Neural cell (in vitro differentiated cells): ENCODE results near the gene LRRC45. TPM values are rescaled to one million over a fixed set of nuclear protein-coding genes. Genes with fewer than 3 reads are reported as not detected.

Experiments
- H2AFZ ChIP-seq: fragments of 200-600, 300-800 bp; sonication (generic), shearing (Covaris generic); 2 replicates; pipeline ENCODE4 v1.6.0; 2014; ENCODE audit warnings: low read depth, mild to moderate bottlenecking, antibody characterized with exemption, low read length, moderate library complexity
- H3F3A ChIP-seq: fragments of 200-600 bp; shearing (Covaris generic); 2 replicates; pipeline ENCODE4 v1.6.1; 2016; ENCODE audit warnings: mild to moderate bottlenecking, moderate library complexity, mixed read lengths, antibody characterized with exemption, low read length; ENCODE audit not compliant: insufficient read depth, poor library complexity, severe bottlenecking
- H3K27ac ChIP-seq: fragments of 200-600, 300-800 bp; sonication (generic), shearing (Covaris generic); 2 replicates; pipeline ENCODE4 v1.5.1; 2014; ENCODE audit warnings: mild to moderate bottlenecking, low read length, moderate library complexity
- H3K27me3 ChIP-seq: fragments of 300-800, 200-600 bp; sonication (generic), shearing (Covaris generic); 2 replicates; pipeline ENCODE4 v1.6.0; 2014; ENCODE audit warnings: mild to moderate bottlenecking, low read depth, low read length, moderate library complexity; ENCODE audit not compliant: insufficient read depth
- H3K36me3 ChIP-seq: fragments of 300-800, 200-600 bp; sonication (generic), shearing (Covaris generic); 2 replicates; pipeline ENCODE4 v1.5.1; 2014; ENCODE audit warnings: mild to moderate bottlenecking, antibody characterized with exemption, low read length, moderate library complexity; ENCODE audit not compliant: insufficient read depth
- H3K4me2 ChIP-seq: fragments of 300-800, 200-600 bp; sonication (generic), shearing (Covaris generic); 2 replicates; pipeline ENCODE4 v1.6.0; 2014; ENCODE audit warnings: mild to moderate bottlenecking, low read length
- H3K4me3 ChIP-seq: fragments of 300-800, 200-600 bp; sonication (generic), shearing (Covaris generic); 2 replicates; pipeline ENCODE4 v1.5.1; 2014; ENCODE audit warnings: mild to moderate bottlenecking, low read length, moderate library complexity
- H3K79me2 ChIP-seq: fragments of 200-600 bp; shearing (Covaris generic); replicated peaks from 2 replicates; pipeline ENCODE4 v1.6.0; 2014; ENCODE audit warnings: mild to moderate bottlenecking, low read length, moderate library complexity; ENCODE audit not compliant: insufficient read depth
- H3K9ac ChIP-seq: fragments of 300-800, 200-600 bp; sonication (generic), shearing (Covaris generic); 2 replicates; pipeline ENCODE4 v1.6.1; 2016; ENCODE audit warnings: mild to moderate bottlenecking, low read length, mixed read lengths
- H3K9me2 ChIP-seq: fragments of 200-600 bp; shearing (Covaris generic); 2 replicates; pipeline ENCODE4 v1.6.1; 2016; ENCODE audit warnings: mild to moderate bottlenecking, low read length, mixed read lengths; ENCODE audit not compliant: insufficient read depth
- H3K9me3 ChIP-seq: fragments of 200-600, 300-800 bp; sonication (generic), shearing (Covaris generic); 2 replicates; pipeline ENCODE4 v1.6.1; 2016; ENCODE audit warnings: mild to moderate bottlenecking, mixed run types, low read length, moderate library complexity, mixed read lengths
- H4K20me1 ChIP-seq: fragments of 200-600 bp; shearing (Covaris generic); 2 replicates; pipeline ENCODE4 v1.6.1; 2016; ENCODE audit warnings: mild to moderate bottlenecking, mixed run types; ENCODE audit not compliant: insufficient read depth
- EP300 ChIP-seq: fragments of 450-650 bp; conservative IDR thresholded peaks from 2 replicates; pipeline ENCODE4 v1.6.1; 2014; ENCODE audit warnings: antibody characterized with exemption, mild to moderate bottlenecking, moderate library complexity; ENCODE audit not compliant: poor library complexity, severe bottlenecking
- EZH2 ChIP-seq: fragments of 200-600, 300-800 bp; shearing (Covaris generic), sonication (generic); IDR thresholded peaks from 2 replicates; pipeline ENCODE4 v1.6.1; 2014; ENCODE audit warnings: antibody characterized with exemption, low read length, borderline replicate concordance, mild to moderate bottlenecking; ENCODE audit not compliant: insufficient read depth, poor library complexity, severe bottlenecking
- MXI1 ChIP-seq: fragments of 450-650 bp; conservative IDR thresholded peaks from 2 replicates; pipeline ENCODE4 v1.6.1; 2014; ENCODE audit warnings: antibody characterized with exemption, mild to moderate bottlenecking; ENCODE audit not compliant: poor library complexity, severe bottlenecking
- POLR2AphosphoS5 ChIP-seq: IDR thresholded peaks from 2 replicates; pipeline ENCODE4 v1.6.1; 2012
- RAD21 ChIP-seq: fragments of 450-650 bp; conservative IDR thresholded peaks from 2 replicates; pipeline ENCODE4 v1.6.1; 2014; ENCODE audit warnings: antibody characterized with exemption, mild to moderate bottlenecking, moderate library complexity
- SMC3 ChIP-seq: fragments of 450-650 bp; conservative IDR thresholded peaks from 2 replicates; pipeline ENCODE4 v1.6.1; 2014; ENCODE audit warnings: antibody characterized with exemption, mild to moderate bottlenecking, moderate library complexity; ENCODE audit not compliant: poor library complexity
- TAF1 ChIP-seq: IDR thresholded peaks from 2 replicates; pipeline ENCODE4 v1.6.1; 2012; ENCODE audit warnings: low read depth
- polyA plus RNA-seq: library from polyadenylated mRNA; depleted of rRNA; stranded (reverse); fragments of >200 nt; gene quantifications from 2 replicates; pipeline ENCODE4 v1.2.3, GENCODE V29; 2014
- TF ChIP-seq, protein P1 (sequence below): IDR thresholded peaks from 2 replicates; pipeline ENCODE4 v1.6.1; 2012; ENCODE audit warnings: borderline replicate concordance
- TF ChIP-seq, protein P2 (sequence below): fragments of 450-650 bp; IDR thresholded peaks from 2 replicates; pipeline ENCODE4 v1.5.1; 2014; ENCODE audit warnings: antibody characterized with exemption, mild to moderate bottlenecking, moderate library complexity; ENCODE audit not compliant: poor library complexity, severe bottlenecking

The LRRC45 gene
- polyA plus RNA-seq, 1 donor from 2014 or later = 51.7 TPM

DNA sequence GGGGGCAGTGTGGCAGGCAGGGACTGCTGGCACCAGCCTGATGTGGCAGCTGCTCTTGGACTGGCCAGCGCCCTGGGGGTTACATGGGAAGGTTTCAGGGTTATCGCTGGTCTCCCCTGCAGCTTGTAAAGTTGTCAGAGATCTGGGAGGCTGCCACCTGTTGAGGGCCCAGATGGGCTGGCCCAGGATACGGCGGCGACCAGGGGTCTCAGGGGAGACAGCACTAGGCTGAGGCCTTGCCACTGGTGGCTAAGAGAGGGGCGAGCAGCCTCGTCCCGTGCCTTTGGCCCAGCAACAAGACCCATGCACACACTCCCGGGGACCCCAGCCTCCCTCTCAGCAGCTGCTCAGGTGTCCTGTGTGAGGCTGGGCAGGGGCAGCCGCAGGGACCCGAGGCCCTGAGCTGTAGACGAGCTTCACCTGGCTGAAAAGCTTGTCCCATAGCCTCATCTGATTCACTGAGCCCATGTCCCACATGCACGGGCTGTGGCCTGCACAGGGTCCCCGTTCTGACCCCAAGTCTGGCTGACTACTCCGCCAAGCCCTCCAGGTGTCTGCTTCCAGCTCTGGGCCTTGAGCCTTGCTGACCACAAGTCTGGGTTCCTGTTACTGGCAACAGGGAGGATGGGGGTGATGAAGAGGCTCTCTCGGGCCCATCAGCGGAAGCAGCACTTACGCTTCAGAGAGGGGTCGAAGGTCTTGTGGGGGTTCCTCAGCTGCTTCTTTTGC, 36.3 kb downstream of the LRRC45 start:
- Histone ChIP-seq H3K9me2 (no peaks in the 10 kb centered on the region), H3K27me3 (no peaks in the 10 kb centered on the region), H3K27ac (no peak overlapping the region), H3K36me3 (no peaks in the 10 kb centered on the region), H3K79me2 (no peaks in the 10 kb centered on the region), H2AFZ (no peak overlapping the region), H3K9me3 (no peaks in the 10 kb centered on the region), H3K9ac (no peak overlapping the region), H3K4me3 (no peak overlapping the region), H3K4me2 (no peak overlapping the region), H4K20me1 (no peaks in the 10 kb centered on the region), H3F3A (no peaks in the 10 kb centered on the region)
- TF ChIP-seq, protein P1, sequence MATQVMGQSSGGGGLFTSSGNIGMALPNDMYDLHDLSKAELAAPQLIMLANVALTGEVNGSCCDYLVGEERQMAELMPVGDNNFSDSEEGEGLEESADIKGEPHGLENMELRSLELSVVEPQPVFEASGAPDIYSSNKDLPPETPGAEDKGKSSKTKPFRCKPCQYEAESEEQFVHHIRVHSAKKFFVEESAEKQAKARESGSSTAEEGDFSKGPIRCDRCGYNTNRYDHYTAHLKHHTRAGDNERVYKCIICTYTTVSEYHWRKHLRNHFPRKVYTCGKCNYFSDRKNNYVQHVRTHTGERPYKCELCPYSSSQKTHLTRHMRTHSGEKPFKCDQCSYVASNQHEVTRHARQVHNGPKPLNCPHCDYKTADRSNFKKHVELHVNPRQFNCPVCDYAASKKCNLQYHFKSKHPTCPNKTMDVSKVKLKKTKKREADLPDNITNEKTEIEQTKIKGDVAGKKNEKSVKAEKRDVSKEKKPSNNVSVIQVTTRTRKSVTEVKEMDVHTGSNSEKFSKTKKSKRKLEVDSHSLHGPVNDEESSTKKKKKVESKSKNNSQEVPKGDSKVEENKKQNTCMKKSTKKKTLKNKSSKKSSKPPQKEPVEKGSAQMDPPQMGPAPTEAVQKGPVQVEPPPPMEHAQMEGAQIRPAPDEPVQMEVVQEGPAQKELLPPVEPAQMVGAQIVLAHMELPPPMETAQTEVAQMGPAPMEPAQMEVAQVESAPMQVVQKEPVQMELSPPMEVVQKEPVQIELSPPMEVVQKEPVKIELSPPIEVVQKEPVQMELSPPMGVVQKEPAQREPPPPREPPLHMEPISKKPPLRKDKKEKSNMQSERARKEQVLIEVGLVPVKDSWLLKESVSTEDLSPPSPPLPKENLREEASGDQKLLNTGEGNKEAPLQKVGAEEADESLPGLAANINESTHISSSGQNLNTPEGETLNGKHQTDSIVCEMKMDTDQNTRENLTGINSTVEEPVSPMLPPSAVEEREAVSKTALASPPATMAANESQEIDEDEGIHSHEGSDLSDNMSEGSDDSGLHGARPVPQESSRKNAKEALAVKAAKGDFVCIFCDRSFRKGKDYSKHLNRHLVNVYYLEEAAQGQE = no peak
- no peak for TF ChIP-seq EZH2
- TF ChIP-seq TAF1 = no peak
- no peak for TF ChIP-seq SMC3
- no peak for TF ChIP-seq RAD21
- no peak for TF ChIP-seq POLR2AphosphoS5
- TF ChIP-seq MXI1 = no peak
- no peak for TF ChIP-seq EP300
- TF ChIP-seq, protein P2, sequence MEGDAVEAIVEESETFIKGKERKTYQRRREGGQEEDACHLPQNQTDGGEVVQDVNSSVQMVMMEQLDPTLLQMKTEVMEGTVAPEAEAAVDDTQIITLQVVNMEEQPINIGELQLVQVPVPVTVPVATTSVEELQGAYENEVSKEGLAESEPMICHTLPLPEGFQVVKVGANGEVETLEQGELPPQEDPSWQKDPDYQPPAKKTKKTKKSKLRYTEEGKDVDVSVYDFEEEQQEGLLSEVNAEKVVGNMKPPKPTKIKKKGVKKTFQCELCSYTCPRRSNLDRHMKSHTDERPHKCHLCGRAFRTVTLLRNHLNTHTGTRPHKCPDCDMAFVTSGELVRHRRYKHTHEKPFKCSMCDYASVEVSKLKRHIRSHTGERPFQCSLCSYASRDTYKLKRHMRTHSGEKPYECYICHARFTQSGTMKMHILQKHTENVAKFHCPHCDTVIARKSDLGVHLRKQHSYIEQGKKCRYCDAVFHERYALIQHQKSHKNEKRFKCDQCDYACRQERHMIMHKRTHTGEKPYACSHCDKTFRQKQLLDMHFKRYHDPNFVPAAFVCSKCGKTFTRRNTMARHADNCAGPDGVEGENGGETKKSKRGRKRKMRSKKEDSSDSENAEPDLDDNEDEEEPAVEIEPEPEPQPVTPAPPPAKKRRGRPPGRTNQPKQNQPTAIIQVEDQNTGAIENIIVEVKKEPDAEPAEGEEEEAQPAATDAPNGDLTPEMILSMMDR = no peak

DNA sequence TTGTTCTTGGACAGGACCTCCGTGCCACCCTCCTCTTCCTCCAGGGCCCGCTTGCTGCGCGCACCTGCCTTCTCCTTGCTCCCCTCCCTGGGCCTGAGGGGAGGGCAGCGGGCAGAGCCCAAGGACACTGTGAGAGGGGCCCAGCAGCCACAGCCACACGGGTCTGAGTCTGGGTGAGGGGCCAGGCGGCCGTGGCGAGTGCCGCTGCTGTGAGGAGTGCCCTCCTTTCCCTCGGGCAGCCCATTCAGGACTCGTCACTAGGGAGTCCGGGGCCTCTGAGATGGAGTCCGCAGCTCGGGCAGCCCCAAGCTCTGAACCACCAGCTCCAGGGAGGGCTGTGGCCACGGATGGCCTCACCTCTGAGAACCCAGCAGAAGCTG, 36.9 kb downstream of the LRRC45 start:
- Histone ChIP-seq H2AFZ (no peak overlapping the region), H3K4me2 (no peak overlapping the region), H3K4me3 (no peak overlapping the region), H3K9me2 (no peaks in the 10 kb centered on the region), H4K20me1 (no peaks in the 10 kb centered on the region), H3F3A (no peaks in the 10 kb centered on the region), H3K27ac (no peak overlapping the region), H3K36me3 (no peaks in the 10 kb centered on the region), H3K27me3 (no peaks in the 10 kb centered on the region), H3K9ac (no peak overlapping the region), H3K79me2 (no peaks in the 10 kb centered on the region), H3K9me3 (no peaks in the 10 kb centered on the region)
- TF ChIP-seq EP300 (no peak), POLR2AphosphoS5 (no peak), RAD21 (no peak), TAF1 (no peak), EZH2 (no peak), MXI1 (no peak), SMC3 (no peak)
- TF ChIP-seq, protein P1 = no peak
- TF ChIP-seq, protein P2 = no peak
